ENCODE data around the gene GARIN5A.

The GARIN5A gene

DNA sequence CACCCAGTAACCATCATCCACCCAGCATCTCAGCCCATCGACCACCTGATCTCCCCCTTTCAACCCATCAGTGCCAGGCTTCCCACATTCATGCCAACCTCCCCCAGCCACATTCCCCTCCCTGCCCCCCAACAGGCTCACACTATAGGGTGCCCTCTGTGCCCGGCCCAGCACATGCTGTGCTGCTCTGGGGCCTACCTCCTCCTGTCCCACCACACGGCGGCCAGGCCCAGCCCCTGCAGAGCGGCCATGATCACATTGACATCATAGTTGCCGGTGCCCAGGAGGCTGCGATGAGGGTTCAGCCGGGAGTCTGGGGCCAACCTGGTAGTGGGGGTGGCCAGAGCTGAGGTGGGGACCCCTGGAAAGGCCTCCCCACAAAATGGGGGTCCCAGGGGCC lies 30.7 kb upstream of the GARIN5A start:
- no peak for DNase-seq (ENCODE audit: low spot score)
- TF ChIP-seq, protein P1, sequence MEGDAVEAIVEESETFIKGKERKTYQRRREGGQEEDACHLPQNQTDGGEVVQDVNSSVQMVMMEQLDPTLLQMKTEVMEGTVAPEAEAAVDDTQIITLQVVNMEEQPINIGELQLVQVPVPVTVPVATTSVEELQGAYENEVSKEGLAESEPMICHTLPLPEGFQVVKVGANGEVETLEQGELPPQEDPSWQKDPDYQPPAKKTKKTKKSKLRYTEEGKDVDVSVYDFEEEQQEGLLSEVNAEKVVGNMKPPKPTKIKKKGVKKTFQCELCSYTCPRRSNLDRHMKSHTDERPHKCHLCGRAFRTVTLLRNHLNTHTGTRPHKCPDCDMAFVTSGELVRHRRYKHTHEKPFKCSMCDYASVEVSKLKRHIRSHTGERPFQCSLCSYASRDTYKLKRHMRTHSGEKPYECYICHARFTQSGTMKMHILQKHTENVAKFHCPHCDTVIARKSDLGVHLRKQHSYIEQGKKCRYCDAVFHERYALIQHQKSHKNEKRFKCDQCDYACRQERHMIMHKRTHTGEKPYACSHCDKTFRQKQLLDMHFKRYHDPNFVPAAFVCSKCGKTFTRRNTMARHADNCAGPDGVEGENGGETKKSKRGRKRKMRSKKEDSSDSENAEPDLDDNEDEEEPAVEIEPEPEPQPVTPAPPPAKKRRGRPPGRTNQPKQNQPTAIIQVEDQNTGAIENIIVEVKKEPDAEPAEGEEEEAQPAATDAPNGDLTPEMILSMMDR (IDR thresholded peaks at IDR 0.05; ENCODE audit: extremely low read depth, insufficient read depth, missing control alignments) = no peak
- in situ Hi-C loops (cut with MboI; ENCODE audit: low pct_unique_long_range_greater_than_20kb, low sequenced_read_pairs, unreplicated experiment) = no loop called here

DNA sequence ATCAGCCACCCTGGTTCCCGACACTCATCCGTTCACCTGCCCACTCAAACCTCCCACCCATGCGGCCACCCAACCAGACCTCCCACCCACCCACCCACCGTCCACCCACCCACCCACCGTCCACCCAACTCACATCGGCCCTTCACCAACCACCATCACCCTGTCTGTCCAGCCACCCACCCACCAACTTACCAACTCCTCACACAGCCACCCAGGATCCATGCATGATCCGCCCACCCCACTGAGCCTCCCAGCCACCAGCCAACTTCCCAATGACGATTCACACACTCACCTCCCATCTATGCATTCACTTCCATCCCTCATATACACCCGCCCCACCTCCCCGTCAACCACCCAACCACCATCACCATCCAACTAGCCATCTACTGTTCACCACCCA lies 30.1 kb upstream of the GARIN5A start:
- TF ChIP-seq, protein P1 (IDR thresholded peaks at IDR 0.05; ENCODE audit: extremely low read depth, insufficient read depth, missing control alignments) = no peak
- no peak for DNase-seq (ENCODE audit: low spot score)
- in situ Hi-C loops (cut with MboI; ENCODE audit: low pct_unique_long_range_greater_than_20kb, low sequenced_read_pairs, unreplicated experiment) = no loop called here

DNA sequence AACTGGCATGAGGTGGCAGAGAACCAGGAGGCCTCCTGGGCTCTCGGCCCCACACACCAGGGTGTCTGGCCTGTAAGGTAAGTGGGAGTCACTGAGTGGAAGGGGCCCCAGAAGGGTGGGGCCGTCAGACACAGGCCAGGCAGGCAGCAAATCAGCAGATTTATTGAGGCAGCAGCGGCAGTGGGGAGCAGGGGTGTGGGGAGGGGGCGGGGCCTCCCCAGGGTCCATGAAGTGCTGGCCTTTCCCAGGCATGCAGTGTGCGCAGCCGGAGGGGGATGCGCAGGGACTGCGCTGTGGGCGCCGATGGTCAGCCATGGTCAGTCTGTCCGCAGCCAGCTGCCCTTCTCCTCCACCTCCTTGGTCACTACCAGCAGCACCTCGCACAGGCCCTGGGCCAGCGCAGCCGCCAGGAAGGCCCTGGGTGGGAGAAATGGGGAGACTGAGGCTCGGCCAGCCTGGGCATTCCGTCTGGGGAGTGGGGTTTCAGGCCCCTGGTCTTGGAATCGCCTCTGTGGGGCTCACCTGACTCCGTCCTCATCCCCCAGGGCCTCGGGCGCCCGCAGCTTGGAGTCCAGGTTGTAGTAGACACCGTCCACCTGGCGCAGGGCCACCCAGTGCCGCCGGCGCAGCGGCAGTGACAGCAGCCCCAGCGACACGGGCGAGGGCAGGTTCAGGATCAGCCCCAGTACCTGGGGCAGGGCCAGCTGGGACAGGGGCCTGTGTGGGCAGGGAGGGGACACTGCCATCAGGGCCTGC lies 29.4 kb upstream of the GARIN5A start:
- TF ChIP-seq, protein P1 (IDR thresholded peaks at IDR 0.05; ENCODE audit: extremely low read depth, insufficient read depth, missing control alignments) = no peak
- DNase-seq (ENCODE audit: low spot score) = no peak
- in situ Hi-C loops (cut with MboI; ENCODE audit: low pct_unique_long_range_greater_than_20kb, low sequenced_read_pairs, unreplicated experiment) = no loop called here

DNA sequence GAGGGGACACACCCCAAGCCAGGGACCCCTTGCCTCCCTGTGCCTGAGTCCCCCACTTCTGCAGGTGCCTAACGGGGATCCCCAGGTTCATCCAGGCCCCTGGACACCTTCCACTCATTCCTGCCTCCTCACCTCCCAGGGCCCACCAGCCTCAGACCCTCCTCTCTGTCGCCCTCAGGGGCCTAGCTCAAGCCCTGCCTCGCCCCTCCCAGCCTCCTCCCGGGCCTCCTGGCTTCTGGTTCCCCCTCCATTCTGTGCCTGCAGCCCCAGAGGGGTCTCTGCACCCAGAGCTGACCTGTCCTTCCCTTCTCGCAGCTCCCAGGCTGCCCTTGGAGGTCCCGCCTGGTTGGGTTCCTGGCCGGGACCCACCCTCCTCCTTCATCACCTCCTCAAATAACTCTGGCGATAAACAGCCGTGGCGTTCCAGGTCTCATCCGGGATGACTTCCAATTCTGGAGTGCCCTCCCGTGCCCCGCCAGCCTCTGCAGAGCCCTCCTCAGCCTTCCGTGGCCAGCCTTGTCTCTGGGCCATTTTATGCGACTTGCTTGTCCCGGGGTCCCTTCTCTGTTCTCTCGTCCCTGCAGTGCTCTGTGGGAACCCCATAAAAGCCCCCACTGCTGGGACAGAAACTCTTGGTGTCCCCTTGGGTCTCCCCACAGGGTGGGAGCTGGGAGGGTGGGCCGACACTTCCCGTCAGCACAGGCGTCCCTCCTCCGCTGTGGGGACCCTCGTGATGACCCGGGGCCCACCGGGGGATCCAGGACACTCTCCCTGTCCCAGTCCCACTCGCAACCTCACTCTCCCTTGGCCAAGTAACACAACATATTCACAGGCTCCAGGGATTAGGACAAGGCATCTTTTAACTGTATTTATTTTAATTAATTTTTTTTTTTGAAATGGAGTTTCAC lies 25.2 kb upstream of the GARIN5A start:
- in situ Hi-C loops (cut with MboI; ENCODE audit: low pct_unique_long_range_greater_than_20kb, low sequenced_read_pairs, unreplicated experiment) = no loop called here
- TF ChIP-seq, protein P1 (IDR thresholded peaks at IDR 0.05; ENCODE audit: extremely low read depth, insufficient read depth, missing control alignments) = no peak
- no peak for DNase-seq (ENCODE audit: low spot score)

DNA sequence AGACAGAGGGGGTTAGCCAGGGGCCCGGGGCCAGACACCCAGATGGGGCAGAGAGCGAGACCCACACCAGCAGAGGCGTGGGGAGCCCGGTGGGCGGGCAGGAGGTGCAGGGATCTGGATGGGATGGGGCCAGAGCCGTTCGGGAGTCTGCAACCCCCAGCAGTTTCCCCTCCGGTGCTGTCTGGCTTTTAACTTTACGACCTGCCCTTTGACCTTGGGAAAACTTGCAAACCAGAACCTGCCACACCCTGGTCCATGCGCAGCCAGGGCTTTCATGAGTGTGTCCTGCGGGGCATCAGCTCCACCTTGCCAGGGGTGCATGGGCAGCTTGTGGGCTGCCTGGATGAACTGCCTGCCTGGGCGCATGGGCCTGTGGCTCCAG lies 24.5 kb upstream of the GARIN5A start:
- no peak for DNase-seq (ENCODE audit: low spot score)
- TF ChIP-seq, protein P1 (IDR thresholded peaks at IDR 0.05; ENCODE audit: extremely low read depth, insufficient read depth, missing control alignments) = no peak
- in situ Hi-C loops (cut with MboI; ENCODE audit: low pct_unique_long_range_greater_than_20kb, low sequenced_read_pairs, unreplicated experiment) = no loop called here

DNA sequence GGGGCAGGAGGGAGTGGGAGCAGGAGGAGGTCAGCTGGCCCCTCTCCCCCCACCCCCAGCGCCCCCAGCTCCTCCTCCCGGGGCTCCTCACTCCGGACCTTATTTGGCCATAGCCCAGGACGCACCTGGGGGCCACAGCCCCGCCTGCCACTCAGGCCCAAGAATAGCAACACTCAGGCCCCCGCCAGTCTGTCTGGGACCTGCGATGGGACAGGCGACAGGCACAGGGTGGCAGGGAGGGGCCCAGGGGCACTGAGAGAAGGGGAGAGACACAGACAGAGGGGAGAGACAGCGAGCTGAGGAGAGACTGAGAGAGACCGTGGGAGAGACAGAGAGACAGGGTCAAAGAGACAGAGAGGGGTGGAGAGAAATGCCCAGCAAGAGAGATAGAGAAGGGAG lies 24.1 kb upstream of the GARIN5A start:
- in situ Hi-C loops (cut with MboI; ENCODE audit: low pct_unique_long_range_greater_than_20kb, low sequenced_read_pairs, unreplicated experiment) = no loop called here
- TF ChIP-seq, protein P1 (IDR thresholded peaks at IDR 0.05; ENCODE audit: extremely low read depth, insufficient read depth, missing control alignments) = no peak
- DNase-seq (ENCODE audit: low spot score) = no peak

All from GM13977 (cell line).